ENCODE measurements around the gene CCN5. TPM values are rescaled to one million over a fixed set of nuclear protein-coding genes. Genes with fewer than 3 reads are reported as not detected.
A peak's percentile ranks its signal among the peaks of the same experiment; 100 is the strongest.

Gene CCN5
- total RNA-seq, 1 donor from 2014 or later = 37.0 TPM

GRCh38 chr20:44678990-44679611, 36.1 kb upstream of the CCN5 start:
- no peaks in the 10 kb centered on the region for H3K9me3 ChIP-seq (replicated peaks)
- no peak for DNase-seq
- no peaks in the 10 kb centered on the region for H3K4me1 ChIP-seq
- intact Hi-C loops (cut with micrococcal nuclease) = no loop called here
- TF ChIP-seq CTCF (IDR thresholded peaks at IDR 0.05; ENCODE audit: borderline replicate concordance) = no peak
- H3K27ac ChIP-seq (replicated peaks) = no peak overlapping the region
- no peaks in the 10 kb centered on the region for H3K36me3 ChIP-seq
- no peak overlapping the region for H3K4me3 ChIP-seq
- no peaks in the 10 kb centered on the region for H3K27me3 ChIP-seq (ENCODE audit: low read depth)

- Histone ChIP-seq H3K4me1 (peaks cover 13% of the 10 kb centered on the region), H3K4me3 (no peak overlapping the region), H3K27ac (replicated peaks) (no peak overlapping the region), H3K36me3 (no peaks in the 10 kb centered on the region), H3K27me3 (ENCODE audit: low read depth) (no peaks in the 10 kb centered on the region), H3K9me3 (replicated peaks) (no peaks in the 10 kb centered on the region)
- no peak for DNase-seq
- no peak for TF ChIP-seq CTCF (IDR thresholded peaks at IDR 0.05; ENCODE audit: borderline replicate concordance)
- intact Hi-C loops (cut with micrococcal nuclease) = loop anchor here (10.0 kb wide), 1 partner anchor 297 kb away; no protein-coding TSS in a partner anchor
These were observed 33.2 kb upstream of the CCN5 start for GRCh38 chr20:44681796-44682566.

GRCh38 chr20:44683263-44684046, 31.7 kb upstream of the CCN5 start:
- intact Hi-C loops (cut with micrococcal nuclease) = loop anchor here (10.0 kb wide), 1 partner anchor 299 kb away; no protein-coding TSS in a partner anchor
- TF ChIP-seq CTCF (IDR thresholded peaks at IDR 0.05; ENCODE audit: borderline replicate concordance) = peak; percentile 81
- DNase-seq = peak; percentile 46

GRCh38 chr20:44684047-44684967, 30.9 kb upstream of the CCN5 start:
- TF ChIP-seq CTCF (IDR thresholded peaks at IDR 0.05; ENCODE audit: borderline replicate concordance) = no peak
- H3K36me3 ChIP-seq = no peaks in the 10 kb centered on the region
- intact Hi-C loops (cut with micrococcal nuclease) = loop anchor here (10.0 kb wide), 1 partner anchor 300 kb away; no protein-coding TSS in a partner anchor
- H3K27me3 ChIP-seq (ENCODE audit: low read depth) = no peaks in the 10 kb centered on the region
- no peak for DNase-seq
- no peak overlapping the region for H3K4me3 ChIP-seq
- H3K4me1 ChIP-seq = peaks cover 24% of the 10 kb centered on the region
- H3K27ac ChIP-seq (replicated peaks) = no peak overlapping the region
- no peaks in the 10 kb centered on the region for H3K9me3 ChIP-seq (replicated peaks)

More at GRCh38 chr20:44683263-44684046, 31.7 kb upstream of the CCN5 start:
- Histone ChIP-seq H3K36me3 (no peaks in the 10 kb centered on the region), H3K4me3 (no peak overlapping the region), H3K9me3 (replicated peaks) (no peaks in the 10 kb centered on the region), H3K4me1 (peaks cover 22% of the 10 kb centered on the region), H3K27ac (replicated peaks) (no peak overlapping the region), H3K27me3 (ENCODE audit: low read depth) (no peaks in the 10 kb centered on the region)
